Spleen (tissue), 11 donors: Measurements from ENCODE around the gene VEPH1. TPM values are rescaled to one million over a fixed set of nuclear protein-coding genes. Genes with fewer than 3 reads are reported as not detected.

Source experiments
- DNase-seq: peaks from one replicate; pipeline ENCODE4 v3.0.0-alpha.2; 2020
- H3K27ac ChIP-seq, 8 donors: fragments of 200-600 bp; sonication (generic) in 7 of 8; 1 replicate in 4 of 8; 2 replicates in 4 of 8; pipeline versions ENCODE4 v1.5.0 to v1.8.0; 2016 to 2021; ENCODE audit warnings: inconsistent platforms in 4 of 8, mild to moderate bottlenecking in 4 of 8, moderate library complexity in 1 of 8
- H3K27me3 ChIP-seq, 7 donors: fragments of 200-600 bp; sonication (generic) in 6 of 7; replicated peaks in 1 of 7; 1 replicate in 4 of 7; 2 replicates in 3 of 7; pipeline versions ENCODE4 v1.5.0 to v1.8.0; 2016 to 2021; ENCODE audit warnings: inconsistent platforms in 3 of 7, mild to moderate bottlenecking in 1 of 7
- H3K36me3 ChIP-seq, 6 donors: fragments of 200-600 bp; sonication (generic) in 5 of 6; 1 replicate in 4 of 6; 2 replicates in 2 of 6; pipeline versions ENCODE4 v1.5.0 to v1.8.0; 2016 to 2021; ENCODE audit warnings: inconsistent platforms in 2 of 6
- H3K4me1 ChIP-seq, 6 donors: fragments of 200-600 bp; sonication (generic) in 5 of 6; 1 replicate in 3 of 6; 2 replicates in 3 of 6; pipeline versions ENCODE4 v1.5.0 to v1.8.0; 2016 to 2021; ENCODE audit warnings: inconsistent platforms in 3 of 6
- H3K4me3 ChIP-seq, 8 donors: fragments of 200-600 bp; sonication (generic) in 7 of 8; 1 replicate in 4 of 8; 2 replicates in 4 of 8; pipeline versions ENCODE4 v1.5.0 to v1.8.0; 2016 to 2021; ENCODE audit warnings: inconsistent platforms in 4 of 8, mild to moderate bottlenecking in 4 of 8, moderate library complexity in 2 of 8
- H3K9me3 ChIP-seq, 8 donors: fragments of 200-600 bp; sonication (generic) in 7 of 8; 1 replicate in 4 of 8; 2 replicates in 4 of 8; pipeline versions ENCODE4 v1.5.0 to v1.8.0; 2016 to 2021; ENCODE audit warnings: inconsistent platforms in 4 of 8
- POLR2A ChIP-seq, 3 donors: fragments of 450-650 bp; IDR thresholded peaks; one replicate each; pipeline ENCODE4 v1.5.1; 2017; ENCODE audit warnings: antibody characterized with exemption in 3 of 3, mild to moderate bottlenecking in 1 of 3
- POLR2AphosphoS5 ChIP-seq, 3 donors: sonication (generic); formaldehyde crosslinking; IDR thresholded peaks; one replicate each; pipeline ENCODE4 v1.5.1; 2017; ENCODE audit warnings: antibody characterized with exemption in 3 of 3
- WGBS, 5 donors: extraction: QIAGEN DNeasy Blood & Tissue Kit in 3 of 5; methylation state at CpG; one replicate each; pipeline versions ENCODE4 v1.1.5 to v1.1.7; 2013 to 2018; 5-methylcytosine and 5-hydroxymethylcytosine counted together
- intact Hi-C: fragments of 100-400 bp; cut with DNase I; formaldehyde crosslinking; loops from one replicate; pipeline ENCODE4 v1.15.0; 2023; ENCODE audit warnings: low total_unique reads
- polyA plus RNA-seq, 3 donors: library from polyadenylated mRNA; stranded (reverse); fragments of 200-250 nt; gene quantifications; one replicate each; pipeline ENCODE4 v1.2.1, GENCODE V29; 2013
- total RNA-seq, 7 donors: library from RNA; depleted of rRNA in 3 of 7; stranded (reverse); fragments of >200 nt in 3 of 7; fragmentation: NEBNext Ultra II Directional in 4 of 7; extraction: Animal tissue kit (Norgen Biotek cat#: 25700) in 4 of 7; gene quantifications; one replicate each; pipeline versions ENCODE4 v1.1.0 to v1.2.1, GENCODE V29; 2016 to 2021
- TF ChIP-seq, protein P1 (sequence below), 11 experiments: fragments of 200-600 bp in 7 of 11; fragments of 450-650 bp in 4 of 11; sonication (generic) in 4 of 11; IDR thresholded peaks in 8 of 11; conservative IDR thresholded peaks in 3 of 11; 1 replicate in 7 of 11; 2 replicates in 4 of 11; pipeline versions ENCODE4 v1.4.0 to v1.8.0; 2016 to 2021; ENCODE audit warnings: antibody characterized with exemption in 11 of 11, inconsistent platforms in 4 of 11, mild to moderate bottlenecking in 1 of 11
- donor health status: healthy with polysubstance abuse.
- donor health status: DM: no; HTN: no; CAD: no; lungs with moderate emphysema.
- donor health status: DM: no; HTN: no; CAD: no.
- donor health status: Bipolar disorder and iron deficiency.
- donor health status: healthy.
- donor health status: DM: no; HTN: no; CAD: no.
- donor health status: DM: yes; HTN: yes; CAD: no.

VEPH1 gene
- total and polyA plus RNA-seq, 10 donors, result 0.26 to 19.6 (median 5.8) TPM

DNA sequence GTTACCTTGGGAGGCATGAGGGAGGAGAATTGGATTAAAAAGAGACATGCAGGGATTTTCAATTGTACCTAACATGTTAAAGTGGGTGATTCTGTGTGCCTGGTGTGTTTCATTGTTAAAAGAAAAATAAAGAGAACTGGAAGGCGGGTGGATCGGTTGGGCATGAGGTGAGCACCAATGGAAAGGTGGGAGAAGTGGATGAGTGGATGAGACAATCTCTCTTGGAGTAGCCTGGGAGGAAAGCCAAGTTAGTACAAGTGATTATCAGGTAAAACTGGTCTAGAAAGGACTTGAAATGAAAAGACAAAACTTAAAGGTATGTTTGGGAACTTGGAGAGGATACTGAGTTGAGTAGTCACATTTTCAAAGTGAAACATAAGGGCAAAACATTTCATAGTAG lies 12.1 kb downstream of the VEPH1 start:
- Histone ChIP-seq H3K27ac (no peak overlapping the region), H3K27me3 (no peaks in the 10 kb centered on the region), H3K36me3 (no peaks in the 10 kb centered on the region), H3K9me3 (no peaks in the 10 kb centered on the region), H3K4me3 (no peak overlapping the region), H3K4me1 (no peaks in the 10 kb centered on the region)
- 94 to 97% (median 96%) methylated on average over 2 of the region's 2 CpGs for WGBS, 5 donors
- TF ChIP-seq POLR2AphosphoS5 (IDR thresholded peaks at IDR 0.05) (no peak), POLR2A (IDR thresholded peaks at IDR 0.05) (no peak)
- TF ChIP-seq, protein P1, sequence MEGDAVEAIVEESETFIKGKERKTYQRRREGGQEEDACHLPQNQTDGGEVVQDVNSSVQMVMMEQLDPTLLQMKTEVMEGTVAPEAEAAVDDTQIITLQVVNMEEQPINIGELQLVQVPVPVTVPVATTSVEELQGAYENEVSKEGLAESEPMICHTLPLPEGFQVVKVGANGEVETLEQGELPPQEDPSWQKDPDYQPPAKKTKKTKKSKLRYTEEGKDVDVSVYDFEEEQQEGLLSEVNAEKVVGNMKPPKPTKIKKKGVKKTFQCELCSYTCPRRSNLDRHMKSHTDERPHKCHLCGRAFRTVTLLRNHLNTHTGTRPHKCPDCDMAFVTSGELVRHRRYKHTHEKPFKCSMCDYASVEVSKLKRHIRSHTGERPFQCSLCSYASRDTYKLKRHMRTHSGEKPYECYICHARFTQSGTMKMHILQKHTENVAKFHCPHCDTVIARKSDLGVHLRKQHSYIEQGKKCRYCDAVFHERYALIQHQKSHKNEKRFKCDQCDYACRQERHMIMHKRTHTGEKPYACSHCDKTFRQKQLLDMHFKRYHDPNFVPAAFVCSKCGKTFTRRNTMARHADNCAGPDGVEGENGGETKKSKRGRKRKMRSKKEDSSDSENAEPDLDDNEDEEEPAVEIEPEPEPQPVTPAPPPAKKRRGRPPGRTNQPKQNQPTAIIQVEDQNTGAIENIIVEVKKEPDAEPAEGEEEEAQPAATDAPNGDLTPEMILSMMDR (IDR thresholded peaks at IDR 0.05 in 8 of 11, conservative IDR thresholded peaks at IDR 0.05 in 3 of 11), result no peak
- intact Hi-C loops, result loop anchor here (5.0 kb wide), 1 partner anchor 289 kb away; no protein-coding TSS in a partner anchor
- no peak for DNase-seq

- H3K9me3 ChIP-seq, result no peaks in the 10 kb centered on the region
- TF ChIP-seq POLR2A (IDR thresholded peaks at IDR 0.05) (no peak), POLR2AphosphoS5 (IDR thresholded peaks at IDR 0.05) (no peak)
- TF ChIP-seq, protein P1 (IDR thresholded peaks at IDR 0.05 in 8 of 11, conservative IDR thresholded peaks at IDR 0.05 in 3 of 11), result no peak
- no peak for DNase-seq
- H3K27ac ChIP-seq, result no peak overlapping the region
- intact Hi-C loops, result no loop called here
- no peaks in the 10 kb centered on the region for H3K27me3 ChIP-seq
- no peak overlapping the region for H3K4me3 ChIP-seq
- no peaks in the 10 kb centered on the region for H3K36me3 ChIP-seq
- no peaks in the 10 kb centered on the region for H3K4me1 ChIP-seq
Observed at GRCh38 chr3:157488144-157488543, 15.1 kb downstream of the VEPH1 start.

- Histone ChIP-seq H3K27ac (no peak overlapping the region), H3K4me1 (no peaks in the 10 kb centered on the region), H3K36me3 (no peaks in the 10 kb centered on the region), H3K9me3 (no peaks in the 10 kb centered on the region), H3K27me3 (peaks cover 0 to 5% (median 0%) of the 10 kb centered on the region in 7 donors), H3K4me3 (no peak overlapping the region)
- DNase-seq, result no peak
- WGBS, 5 donors, result 24 to 82% (median 63%) methylated on average over 1 of the region's 1 CpG
- TF ChIP-seq, protein P1 (IDR thresholded peaks at IDR 0.05 in 8 of 11, conservative IDR thresholded peaks at IDR 0.05 in 3 of 11), result no peak
- TF ChIP-seq POLR2A (IDR thresholded peaks at IDR 0.05), result no peak
- TF ChIP-seq POLR2AphosphoS5 (IDR thresholded peaks at IDR 0.05), result no peak
- intact Hi-C loops, result no loop called here
Observed at GRCh38 chr3:157487339-157487738, 15.9 kb downstream of the VEPH1 start.

DNA sequence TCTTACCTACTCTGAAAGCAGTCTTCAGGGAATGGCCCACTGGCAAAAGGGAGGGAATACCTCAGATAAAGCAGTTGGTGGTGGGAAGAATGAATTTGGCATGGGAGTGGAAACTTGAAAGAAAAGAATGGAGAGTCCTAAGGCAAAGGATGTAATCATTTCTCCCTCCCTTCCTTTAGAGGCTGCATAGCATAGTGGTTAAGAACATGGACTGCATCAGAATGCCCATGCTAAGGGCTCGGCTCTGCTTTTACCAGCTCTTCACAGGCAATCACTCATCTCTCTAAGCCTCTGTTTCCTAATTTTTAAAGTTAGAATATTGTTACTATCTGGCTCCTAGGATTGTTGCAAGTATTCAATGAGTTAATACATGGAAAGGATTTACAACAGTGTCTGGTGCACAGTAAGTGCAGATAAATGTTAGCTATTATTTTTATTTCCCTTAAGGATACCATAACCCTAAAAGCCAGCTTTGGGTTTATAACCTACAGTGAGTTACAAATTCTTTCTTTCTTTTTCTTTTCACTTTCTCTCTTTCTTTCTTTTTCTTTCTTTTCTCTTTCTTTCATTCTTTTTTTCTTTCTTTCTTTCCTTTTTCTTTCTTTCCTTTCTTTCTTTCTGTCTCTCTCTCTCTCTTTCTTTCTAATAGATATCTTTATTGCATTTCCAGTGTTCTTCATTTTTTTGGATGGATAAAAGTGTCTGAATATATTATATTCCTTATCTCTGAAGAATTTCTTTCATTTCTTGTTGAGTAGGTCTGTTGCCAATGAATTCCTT lies 23.6 kb downstream of the VEPH1 start:
- no peak overlapping the region for H3K4me3 ChIP-seq
- DNase-seq, result no peak
- no peaks in the 10 kb centered on the region for H3K36me3 ChIP-seq
- peaks cover 0 to 9% (median 0%) of the 10 kb centered on the region in 7 donors for H3K27me3 ChIP-seq
- TF ChIP-seq POLR2AphosphoS5 (IDR thresholded peaks at IDR 0.05), result no peak
- intact Hi-C loops, result no loop called here
- WGBS, 5 donors, result 67 to 88% (median 78%) methylated on average over 1 of the region's 1 CpG
- H3K27ac ChIP-seq, result no peak overlapping the region
- H3K9me3 ChIP-seq, result no peaks in the 10 kb centered on the region
- no peaks in the 10 kb centered on the region for H3K4me1 ChIP-seq
